ENCODE results near the gene CAMTA1.

CAMTA1 gene

GRCh38 chr1:6958407-6959030, 173.3 kb downstream of the CAMTA1 start:
- DNase-seq (ENCODE audit: low spot score) = no peak

- DNase-seq (ENCODE audit: low spot score) = no peak
These were observed 174.2 kb downstream of the CAMTA1 start for GRCh38 chr1:6959491-6959890.

- no peak for DNase-seq (ENCODE audit: low spot score)
These were observed 175.1 kb downstream of the CAMTA1 start for GRCh38 chr1:6960291-6960811.

- no peak for DNase-seq (ENCODE audit: low spot score)
These were observed 175.6 kb downstream of the CAMTA1 start for GRCh38 chr1:6960860-6961259.

- no peak for DNase-seq (ENCODE audit: low spot score)
These were observed 176.0 kb downstream of the CAMTA1 start for GRCh38 chr1:6961289-6961688.

- DNase-seq (ENCODE audit: low spot score) = no peak
These were observed 176.7 kb downstream of the CAMTA1 start for GRCh38 chr1:6961905-6962477.

GRCh38 chr1:6962478-6962995, 177.3 kb downstream of the CAMTA1 start:
- DNase-seq (ENCODE audit: low spot score) = no peak

- DNase-seq (ENCODE audit: low spot score) = no peak
These were observed 178.0 kb downstream of the CAMTA1 start for GRCh38 chr1:6962996-6963911.

GRCh38 chr1:6963912-6964307, 178.7 kb downstream of the CAMTA1 start:
- DNase-seq (ENCODE audit: low spot score) = no peak

GRCh38 chr1:6965083-6965934, 180.1 kb downstream of the CAMTA1 start:
- DNase-seq (ENCODE audit: low spot score) = no peak

GRCh38 chr1:6965935-6966241, 180.6 kb downstream of the CAMTA1 start:
- DNase-seq (ENCODE audit: low spot score) = no peak

- no peak for DNase-seq (ENCODE audit: low spot score)
These were observed 181.1 kb downstream of the CAMTA1 start for GRCh38 chr1:6966326-6966725.

GRCh38 chr1:6967431-6968111, 182.3 kb downstream of the CAMTA1 start:
- DNase-seq (ENCODE audit: low spot score) = no peak

GRCh38 chr1:6969106-6969505, 183.9 kb downstream of the CAMTA1 start:
- DNase-seq (ENCODE audit: low spot score) = no peak

- no peak for DNase-seq (ENCODE audit: low spot score)
These were observed 184.5 kb downstream of the CAMTA1 start for GRCh38 chr1:6969762-6970161.

- DNase-seq (ENCODE audit: low spot score) = no peak
These were observed 185.0 kb downstream of the CAMTA1 start for GRCh38 chr1:6970221-6970620.

- no peak for DNase-seq (ENCODE audit: low spot score)
These were observed 185.8 kb downstream of the CAMTA1 start for GRCh38 chr1:6971048-6971447.

GRCh38 chr1:6971699-6972098, 186.4 kb downstream of the CAMTA1 start:
- DNase-seq (ENCODE audit: low spot score) = no peak

GRCh38 chr1:6972399-6972798, 187.1 kb downstream of the CAMTA1 start:
- DNase-seq (ENCODE audit: low spot score) = no peak

GRCh38 chr1:6975331-6976043, 190.2 kb downstream of the CAMTA1 start:
- DNase-seq (ENCODE audit: low spot score) = no peak

GRCh38 chr1:6976044-6976375, 190.8 kb downstream of the CAMTA1 start:
- no peak for DNase-seq (ENCODE audit: low spot score)
